HepG2 (cell line): ENCODE results near the gene MDM4. TPM values are rescaled to one million over a fixed set of nuclear protein-coding genes. Genes with fewer than 3 reads are reported as not detected.

Source experiments
- CBX2 ChIP-seq, 2 experiments: fragments of 200-600 bp in 1 of 2; sonication (generic); formaldehyde crosslinking in 1 of 2; IDR thresholded peaks; 2 replicates each; pipeline versions ENCODE4 v1.7.0 to v1.8.1; 2018 to 2022; ENCODE audit warnings: low read depth in 2 of 2, low read length in 1 of 2, mild to moderate bottlenecking in 1 of 2, missing genetic modification reagents in 1 of 2
- FOXM1 ChIP-seq: sonication (generic); formaldehyde crosslinking; IDR thresholded peaks from 2 replicates; pipeline ENCODE4 v1.5.0; 2020; ENCODE audit warnings: missing genetic modification reagents
- GFI1 ChIP-seq: sonication (generic); formaldehyde crosslinking; IDR thresholded peaks from 2 replicates; pipeline ENCODE4 v1.5.0; 2020; ENCODE audit warnings: missing genetic modification reagents, mild to moderate bottlenecking, borderline replicate concordance
- GTF3A ChIP-seq: sonication (generic); formaldehyde crosslinking; conservative IDR thresholded peaks from 2 replicates; pipeline ENCODE4 v1.4.0; 2020; ENCODE audit warnings: mild to moderate bottlenecking, missing genetic modification reagents
- NFRKB ChIP-seq: fragments of 450-650 bp; IDR thresholded peaks from 2 replicates; pipeline ENCODE4 v1.6.1; 2017
- RARA ChIP-seq: IDR thresholded peaks from 2 replicates; pipeline ENCODE4 v1.6.1; 2016; ENCODE audit warnings: missing genetic modification reagents, missing compliant biosample characterization
- XBP1 ChIP-seq: sonication (generic); formaldehyde crosslinking; IDR thresholded peaks from 2 replicates; pipeline ENCODE4 v1.5.0; 2020; ENCODE audit warnings: missing genetic modification reagents
- ZFP82 ChIP-seq: sonication (generic); formaldehyde crosslinking; IDR thresholded peaks from 2 replicates; pipeline ENCODE4 v1.5.1; 2020; ENCODE audit warnings: mild to moderate bottlenecking, missing genetic modification reagents, borderline replicate concordance
- ZNF180 ChIP-seq: sonication (generic); formaldehyde crosslinking; IDR thresholded peaks from 2 replicates; pipeline ENCODE4 v1.4.0; 2020; ENCODE audit warnings: low read depth, missing genetic modification reagents, borderline replicate concordance
- ZNF563 ChIP-seq: sonication (generic); formaldehyde crosslinking; IDR thresholded peaks from 2 replicates; pipeline ENCODE4 v1.8.0; 2022; ENCODE audit warnings: mild to moderate bottlenecking, moderate library complexity, missing genetic modification reagents
- ZNF746 ChIP-seq: sonication (generic); formaldehyde crosslinking; IDR thresholded peaks from 2 replicates; pipeline ENCODE4 v1.8.0; 2022; ENCODE audit warnings: mild to moderate bottlenecking, missing genetic modification reagents
- ZNF850 ChIP-seq: sonication (generic); formaldehyde crosslinking; conservative IDR thresholded peaks from 2 replicates; pipeline ENCODE4 v1.9.0; 2021; ENCODE audit warnings: mild to moderate bottlenecking, missing genetic modification reagents
- ZNF878 ChIP-seq: sonication (generic); formaldehyde crosslinking; IDR thresholded peaks from 2 replicates; pipeline ENCODE4 v1.8.1; 2023; ENCODE audit warnings: mild to moderate bottlenecking, missing genetic modification reagents, moderate library complexity
- polyA plus RNA-seq, 8 experiments: library from polyadenylated mRNA; depleted of rRNA in 3 of 8; stranded (reverse) in 7 of 8; unstranded in 1 of 8; fragments of >200 nt; fragmentation: Illumina TruSeq in 4 of 8; extraction: Trizol in 4 of 8; gene quantifications; 2 replicates each; pipeline versions ENCODE4 v1.2.1 to v1.2.3, GENCODE V29; 2011 to 2016; ENCODE audit warnings: low read depth in 4 of 8, missing spikeins in 1 of 8, mixed read lengths in 1 of 8; ENCODE audit not compliant: insufficient read depth in 1 of 8
- total RNA-seq, 5 experiments: library from RNA; depleted of rRNA; stranded (reverse); fragments of >200 nt; fragmentation: Illumina TruSeq; extraction: Trizol; gene quantifications; 2 replicates each; pipeline ENCODE4 v1.2.3, GENCODE V29; 2016; ENCODE audit warnings: low read depth in 1 of 5
- TF ChIP-seq, protein P1 (sequence below): sonication (generic); formaldehyde crosslinking; conservative IDR thresholded peaks from 2 replicates; pipeline ENCODE4 v1.4.0; 2020; ENCODE audit warnings: missing genetic modification reagents
- TF ChIP-seq, protein P2 (sequence below): sonication (generic); formaldehyde crosslinking; IDR thresholded peaks from 2 replicates; pipeline ENCODE4 v1.5.0; 2020; ENCODE audit warnings: missing genetic modification reagents
- TF ChIP-seq, protein P3 (sequence below): sonication (generic); formaldehyde crosslinking; IDR thresholded peaks from 2 replicates; pipeline ENCODE4 v1.4.0; 2020; ENCODE audit warnings: missing genetic modification reagents, borderline replicate concordance
- TF ChIP-seq, protein P4 (sequence below): sonication (generic); formaldehyde crosslinking; IDR thresholded peaks from 2 replicates; pipeline ENCODE4 v1.8.0; 2022; ENCODE audit warnings: missing genetic modification reagents, mild to moderate bottlenecking, moderate library complexity, borderline replicate concordance
- TF ChIP-seq, protein P5 (sequence below): sonication (generic); formaldehyde crosslinking; IDR thresholded peaks from 2 replicates; pipeline ENCODE4 v1.8.1; 2023; ENCODE audit warnings: mild to moderate bottlenecking, moderate library complexity, missing genetic modification reagents

Gene MDM4
- total and polyA plus RNA-seq, 2 of the 13 experiments (the other 11 are each of a cell fraction or from before 2014, with no cell fraction given): 14.9 to 19.0 TPM

DNA sequence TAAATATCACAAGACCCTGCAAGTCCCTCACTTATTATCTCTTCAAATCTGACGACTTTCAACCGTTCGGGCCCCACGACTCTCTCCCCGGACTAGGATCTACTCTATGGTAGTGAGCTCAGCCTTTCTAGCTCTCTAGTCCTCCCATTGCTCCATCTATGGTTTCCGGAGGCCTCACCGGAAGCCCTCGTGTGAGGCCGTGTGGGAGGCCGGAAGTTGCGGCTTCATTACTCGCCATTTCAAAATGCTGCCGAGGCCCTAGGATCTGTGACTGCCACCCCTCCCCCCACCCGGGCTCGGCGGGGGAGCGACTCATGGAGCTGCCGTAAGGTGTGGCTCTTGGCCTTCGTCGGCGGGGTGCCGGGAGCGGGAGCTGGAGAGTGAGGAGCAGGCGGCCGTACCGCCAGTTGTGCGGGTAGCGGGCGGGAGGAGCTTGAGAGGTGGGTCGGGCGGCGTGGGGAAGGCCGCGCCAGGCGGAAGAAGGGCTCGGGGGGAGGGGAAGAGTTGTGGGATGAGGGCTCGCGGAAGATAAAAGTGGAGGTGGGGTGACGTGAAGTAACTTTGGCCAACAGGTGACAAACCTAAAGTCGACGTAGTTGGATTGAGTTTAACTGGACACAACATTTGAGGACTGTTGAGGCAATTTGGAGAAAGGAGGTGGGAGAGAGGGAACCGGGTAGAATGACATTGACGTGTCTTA is at the start of gene MDM4 (continued):
- TF ChIP-seq, protein P1, sequence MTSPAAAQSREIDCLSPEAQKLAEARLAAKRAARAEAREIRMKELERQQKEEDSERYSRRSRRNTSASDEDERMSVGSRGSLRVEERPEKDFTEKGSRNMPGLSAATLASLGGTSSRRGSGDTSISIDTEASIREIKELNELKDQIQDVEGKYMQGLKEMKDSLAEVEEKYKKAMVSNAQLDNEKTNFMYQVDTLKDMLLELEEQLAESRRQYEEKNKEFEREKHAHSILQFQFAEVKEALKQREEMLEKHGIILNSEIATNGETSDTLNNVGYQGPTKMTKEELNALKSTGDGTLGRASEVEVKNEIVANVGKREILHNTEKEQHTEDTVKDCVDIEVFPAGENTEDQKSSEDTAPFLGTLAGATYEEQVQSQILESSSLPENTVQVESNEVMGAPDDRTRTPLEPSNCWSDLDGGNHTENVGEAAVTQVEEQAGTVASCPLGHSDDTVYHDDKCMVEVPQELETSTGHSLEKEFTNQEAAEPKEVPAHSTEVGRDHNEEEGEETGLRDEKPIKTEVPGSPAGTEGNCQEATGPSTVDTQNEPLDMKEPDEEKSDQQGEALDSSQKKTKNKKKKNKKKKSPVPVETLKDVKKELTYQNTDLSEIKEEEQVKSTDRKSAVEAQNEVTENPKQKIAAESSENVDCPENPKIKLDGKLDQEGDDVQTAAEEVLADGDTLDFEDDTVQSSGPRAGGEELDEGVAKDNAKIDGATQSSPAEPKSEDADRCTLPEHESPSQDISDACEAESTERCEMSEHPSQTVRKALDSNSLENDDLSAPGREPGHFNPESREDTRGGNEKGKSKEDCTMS (CRISPR knock-in tag): no peak
- no peak for TF ChIP-seq ZNF850 (CRISPR knock-in tag)
- no peak; the same call in 1 of the 2 replicates for TF ChIP-seq ZFP82 (CRISPR knock-in tag)
- TF ChIP-seq ZNF746: peak; percentile 88
- TF ChIP-seq, protein P2, sequence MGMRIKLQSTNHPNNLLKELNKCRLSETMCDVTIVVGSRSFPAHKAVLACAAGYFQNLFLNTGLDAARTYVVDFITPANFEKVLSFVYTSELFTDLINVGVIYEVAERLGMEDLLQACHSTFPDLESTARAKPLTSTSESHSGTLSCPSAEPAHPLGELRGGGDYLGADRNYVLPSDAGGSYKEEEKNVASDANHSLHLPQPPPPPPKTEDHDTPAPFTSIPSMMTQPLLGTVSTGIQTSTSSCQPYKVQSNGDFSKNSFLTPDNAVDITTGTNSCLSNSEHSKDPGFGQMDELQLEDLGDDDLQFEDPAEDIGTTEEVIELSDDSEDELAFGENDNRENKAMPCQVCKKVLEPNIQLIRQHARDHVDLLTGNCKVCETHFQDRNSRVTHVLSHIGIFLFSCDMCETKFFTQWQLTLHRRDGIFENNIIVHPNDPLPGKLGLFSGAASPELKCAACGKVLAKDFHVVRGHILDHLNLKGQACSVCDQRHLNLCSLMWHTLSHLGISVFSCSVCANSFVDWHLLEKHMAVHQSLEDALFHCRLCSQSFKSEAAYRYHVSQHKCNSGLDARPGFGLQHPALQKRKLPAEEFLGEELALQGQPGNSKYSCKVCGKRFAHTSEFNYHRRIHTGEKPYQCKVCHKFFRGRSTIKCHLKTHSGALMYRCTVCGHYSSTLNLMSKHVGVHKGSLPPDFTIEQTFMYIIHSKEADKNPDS (CRISPR knock-in tag): peak; percentile 93
- peak; percentile 23; the same call in 1 of the 2 replicates for TF ChIP-seq RARA (CRISPR knock-in tag)
- TF ChIP-seq, protein P3, sequence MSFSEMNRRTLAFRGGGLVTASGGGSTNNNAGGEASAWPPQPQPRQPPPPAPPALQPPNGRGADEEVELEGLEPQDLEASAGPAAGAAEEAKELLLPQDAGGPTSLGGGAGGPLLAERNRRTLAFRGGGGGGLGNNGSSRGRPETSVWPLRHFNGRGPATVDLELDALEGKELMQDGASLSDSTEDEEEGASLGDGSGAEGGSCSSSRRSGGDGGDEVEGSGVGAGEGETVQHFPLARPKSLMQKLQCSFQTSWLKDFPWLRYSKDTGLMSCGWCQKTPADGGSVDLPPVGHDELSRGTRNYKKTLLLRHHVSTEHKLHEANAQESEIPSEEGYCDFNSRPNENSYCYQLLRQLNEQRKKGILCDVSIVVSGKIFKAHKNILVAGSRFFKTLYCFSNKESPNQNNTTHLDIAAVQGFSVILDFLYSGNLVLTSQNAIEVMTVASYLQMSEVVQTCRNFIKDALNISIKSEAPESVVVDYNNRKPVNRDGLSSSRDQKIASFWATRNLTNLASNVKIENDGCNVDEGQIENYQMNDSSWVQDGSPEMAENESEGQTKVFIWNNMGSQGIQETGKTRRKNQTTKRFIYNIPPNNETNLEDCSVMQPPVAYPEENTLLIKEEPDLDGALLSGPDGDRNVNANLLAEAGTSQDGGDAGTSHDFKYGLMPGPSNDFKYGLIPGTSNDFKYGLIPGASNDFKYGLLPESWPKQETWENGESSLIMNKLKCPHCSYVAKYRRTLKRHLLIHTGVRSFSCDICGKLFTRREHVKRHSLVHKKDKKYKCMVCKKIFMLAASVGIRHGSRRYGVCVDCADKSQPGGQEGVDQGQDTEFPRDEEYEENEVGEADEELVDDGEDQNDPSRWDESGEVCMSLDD (CRISPR knock-in tag): peak; percentile 72; the same call in 1 of the 2 replicates
- TF ChIP-seq GFI1 (CRISPR knock-in tag): peak; percentile 79
- no peak for TF ChIP-seq NFRKB
- TF ChIP-seq CBX2 (IDR thresholded peaks at IDR 0.05; ENCODE audit: low read depth, low read length): no peak
- no peak for TF ChIP-seq CBX2 (CRISPR knock-in tag; IDR thresholded peaks at IDR 0.05; ENCODE audit: low read depth)
- no peak for TF ChIP-seq ZNF180 (CRISPR knock-in tag)
- TF ChIP-seq XBP1: no peak
- TF ChIP-seq, protein P4, sequence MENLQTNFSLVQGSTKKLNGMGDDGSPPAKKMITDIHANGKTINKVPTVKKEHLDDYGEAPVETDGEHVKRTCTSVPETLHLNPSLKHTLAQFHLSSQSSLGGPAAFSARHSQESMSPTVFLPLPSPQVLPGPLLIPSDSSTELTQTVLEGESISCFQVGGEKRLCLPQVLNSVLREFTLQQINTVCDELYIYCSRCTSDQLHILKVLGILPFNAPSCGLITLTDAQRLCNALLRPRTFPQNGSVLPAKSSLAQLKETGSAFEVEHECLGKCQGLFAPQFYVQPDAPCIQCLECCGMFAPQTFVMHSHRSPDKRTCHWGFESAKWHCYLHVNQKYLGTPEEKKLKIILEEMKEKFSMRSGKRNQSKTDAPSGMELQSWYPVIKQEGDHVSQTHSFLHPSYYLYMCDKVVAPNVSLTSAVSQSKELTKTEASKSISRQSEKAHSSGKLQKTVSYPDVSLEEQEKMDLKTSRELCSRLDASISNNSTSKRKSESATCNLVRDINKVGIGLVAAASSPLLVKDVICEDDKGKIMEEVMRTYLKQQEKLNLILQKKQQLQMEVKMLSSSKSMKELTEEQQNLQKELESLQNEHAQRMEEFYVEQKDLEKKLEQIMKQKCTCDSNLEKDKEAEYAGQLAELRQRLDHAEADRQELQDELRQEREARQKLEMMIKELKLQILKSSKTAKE: 0 out of 2 replicates have a peak, but pooled peaks have one; percentile 59
- no peak for TF ChIP-seq FOXM1 (CRISPR knock-in tag)
- TF ChIP-seq, protein P5, sequence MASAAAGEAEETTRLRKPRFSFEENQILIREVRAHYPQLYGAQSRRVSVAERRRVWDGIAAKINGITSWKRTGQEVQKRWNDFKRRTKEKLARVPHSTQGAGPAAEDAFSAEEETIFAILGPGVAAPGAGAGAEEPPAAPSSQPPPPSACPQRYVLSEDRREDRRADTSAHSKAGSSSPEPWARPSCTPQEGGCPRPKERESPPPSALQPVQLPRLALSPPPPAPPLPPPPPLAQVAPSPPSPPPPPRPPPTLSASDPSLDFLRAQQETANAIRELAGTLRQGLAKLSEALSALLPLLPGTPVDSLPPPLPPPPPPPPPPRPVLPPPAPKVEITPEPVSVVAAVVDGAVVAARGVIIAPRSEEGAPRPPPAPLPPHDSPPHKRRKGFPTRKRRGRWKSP (CRISPR knock-in tag): peak; percentile 74; the same call in 1 of the 2 replicates
- 0 out of 2 replicates have a peak, but pooled peaks have one; percentile 46 for TF ChIP-seq GTF3A (CRISPR knock-in tag)
- no peak for TF ChIP-seq ZNF878 (CRISPR knock-in tag)
- TF ChIP-seq ZNF563 (CRISPR knock-in tag): peak; percentile 64; the same call in 1 of the 2 replicates
